Measurements from ENCODE around the gene PBX1. TPM values are rescaled to one million over a fixed set of nuclear protein-coding genes. Genes with fewer than 3 reads are reported as not detected.
A peak's percentile ranks its signal among the peaks of the same experiment; 100 is the strongest.

PBX1 gene
- total and polyA plus RNA-seq, 2 experiments from 2014 or later, result 40.0 to 104 TPM

DNA sequence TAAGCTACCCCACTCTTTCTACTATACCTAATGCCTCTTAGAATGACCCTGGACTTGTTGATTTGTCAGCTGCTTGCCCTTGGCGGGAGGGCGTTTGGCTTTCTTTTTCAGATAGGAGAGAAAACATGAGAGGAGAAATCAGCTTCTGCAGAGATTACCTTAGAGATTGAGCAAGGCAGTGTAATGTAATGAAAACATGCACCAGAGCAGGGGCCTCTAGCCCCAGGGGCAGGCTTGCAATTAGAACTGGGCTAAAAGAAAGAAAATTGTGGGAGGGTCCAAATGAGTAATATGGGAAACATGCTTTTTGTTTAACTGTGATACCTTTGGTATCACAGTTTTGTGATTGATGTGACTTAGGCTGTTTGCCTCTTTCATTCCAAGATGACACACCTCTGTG, 89.7 kb downstream of the PBX1 start (continued):
- TF ChIP-seq REST (IDR thresholded peaks at IDR 0.05; ENCODE audit: unreplicated experiment) (no peak), JUNB (IDR thresholded peaks at IDR 0.05; ENCODE audit: unreplicated experiment) (no peak), ZNF462 (CRISPR knock-in tag; IDR thresholded peaks at IDR 0.05) (no peak)

- Mint-ChIP-seq H3K4me3 (no peak overlapping the region), H3K9me3 (no peaks in the 10 kb centered on the region), H3K27me3 (ENCODE audit: insufficient read depth, low read depth, poor library complexity) (peaks cover 21% of the 10 kb centered on the region), H3K4me1 (peaks cover 68% of the 10 kb centered on the region), H3K27ac (peak overlapping the region; percentile 90), H3K36me3 (ENCODE audit: low read depth) (no peaks in the 10 kb centered on the region; the same call in 1 of the 3 replicates)
- H4K20me1 ChIP-seq (replicated peaks; ENCODE audit: insufficient read depth), result peaks cover 18% of the 10 kb centered on the region
- no peaks in the 10 kb centered on the region for H3K36me3 ChIP-seq (ENCODE audit: insufficient read depth)
- H3K4me3 ChIP-seq, result no peak overlapping the region
- H3K27ac ChIP-seq (ENCODE audit: low read depth), result peak overlapping the region; percentile 82; the same call in 1 of the 2 replicates
- ATAC-seq (no peak), DNase-seq (ENCODE audit: low spot score) (no peak)
- no peaks in the 10 kb centered on the region for H3F3A ChIP-seq (replicated peaks; ENCODE audit: low read depth)
- TF ChIP-seq ZNF462 (CRISPR knock-in tag; IDR thresholded peaks at IDR 0.05) (no peak), NANOG (IDR thresholded peaks at IDR 0.05; ENCODE audit: borderline replicate concordance) (no peak)
- H3K79me2 ChIP-seq (replicated peaks; ENCODE audit: insufficient read depth), result peaks cover 100% of the 10 kb centered on the region
- peaks cover 80% of the 10 kb centered on the region for H3K4me1 ChIP-seq (ENCODE audit: insufficient read depth)
- H3K4me2 ChIP-seq, result peak overlapping the region; percentile 59
- H2AFZ ChIP-seq, result no peak overlapping the region
- no peaks in the 10 kb centered on the region for H3K9me2 ChIP-seq (ENCODE audit: insufficient read depth)
- H3K27me3 ChIP-seq (ENCODE audit: insufficient read depth), result no peaks in the 10 kb centered on the region
Measured at GRCh38 chr1:164649146-164649545, 90.2 kb downstream of the PBX1 start.

Measured in GM23338 (cell line).